ENCODE data around the gene FNDC10. TPM values are rescaled to one million over a fixed set of nuclear protein-coding genes. Genes with fewer than 3 reads are reported as not detected.

FNDC10 gene
- total and polyA plus RNA-seq, 10 donors = 2.2 to 8.8 (median 4.6) TPM

GRCh38 chr1:1554926-1555915 lies 44.7 kb downstream of the FNDC10 start:
- Histone ChIP-seq H3K4me3 (no peak overlapping the region), H3K9me3 (no peaks in the 10 kb centered on the region), H3K27me3 (replicated peaks in 1 of 7) (no peaks in the 10 kb centered on the region), H3K4me1 (peaks cover 0 to 31% (median 3%) of the 10 kb centered on the region in 6 donors), H3K36me3 (peaks cover 0 to 52% (median 3%) of the 10 kb centered on the region in 6 donors), H3K27ac (peak overlapping the region in 1 of 8 donors; percentile 24)
- WGBS, 5 donors = 70 to 89% (median 82%) methylated on average over 23 to 31 of the region's 31 CpGs
- DNase-seq = no peak
- TF ChIP-seq POLR2A (IDR thresholded peaks at IDR 0.05) (no peak), CTCF (IDR thresholded peaks at IDR 0.05 in 8 of 11, conservative IDR thresholded peaks at IDR 0.05 in 3 of 11) (no peak), POLR2AphosphoS5 (IDR thresholded peaks at IDR 0.05) (peak; percentile 34 to 76 (median 50))
- intact Hi-C loops (cut with DNase I; ENCODE audit: low total_unique reads) = no loop called here

GRCh38 chr1:1554550-1554925 lies 45.4 kb downstream of the FNDC10 start:
- 81 to 94% (median 86%) methylated on average over 7 to 13 of the region's 13 CpGs for WGBS, 5 donors
- DNase-seq = no peak
- peak in 2 of 3 donors; percentile 50 to 75 for TF ChIP-seq POLR2AphosphoS5 (IDR thresholded peaks at IDR 0.05)
- TF ChIP-seq POLR2A (IDR thresholded peaks at IDR 0.05) = no peak
- Histone ChIP-seq H3K27me3 (replicated peaks in 1 of 7) (no peaks in the 10 kb centered on the region), H3K27ac (peak overlapping the region in 1 of 8 donors; percentile 24), H3K4me3 (no peak overlapping the region), H3K9me3 (no peaks in the 10 kb centered on the region), H3K36me3 (peaks cover 0 to 45% (median 0%) of the 10 kb centered on the region in 6 donors), H3K4me1 (peaks cover 0 to 33% (median 3%) of the 10 kb centered on the region in 6 donors)
- intact Hi-C loops (cut with DNase I; ENCODE audit: low total_unique reads) = no loop called here

- 85 to 91% (median 88%) methylated on average over 29 to 35 of the region's 35 CpGs for WGBS, 5 donors
- no peak overlapping the region for H3K4me3 ChIP-seq
- H3K9me3 ChIP-seq = no peaks in the 10 kb centered on the region
- no peaks in the 10 kb centered on the region for H3K27me3 ChIP-seq (replicated peaks in 1 of 7)
- DNase-seq = no peak
- intact Hi-C loops (cut with DNase I; ENCODE audit: low total_unique reads) = no loop called here
- TF ChIP-seq CTCF (IDR thresholded peaks at IDR 0.05 in 8 of 11, conservative IDR thresholded peaks at IDR 0.05 in 3 of 11) = no peak
- peak in 2 of 3 donors; percentile 12 to 18 for TF ChIP-seq POLR2AphosphoS5 (IDR thresholded peaks at IDR 0.05)
- H3K4me1 ChIP-seq = peaks cover 0 to 30% (median 3%) of the 10 kb centered on the region in 6 donors
- H3K36me3 ChIP-seq = peaks cover 0 to 39% (median 0%) of the 10 kb centered on the region in 6 donors
- no peak overlapping the region for H3K27ac ChIP-seq
These were observed 46.0 kb downstream of the FNDC10 start for GRCh38 chr1:1553821-1554494.

GRCh38 chr1:1552263-1552639 lies 47.7 kb downstream of the FNDC10 start:
- Histone ChIP-seq H3K4me3 (no peak overlapping the region), H3K27ac (no peak overlapping the region), H3K27me3 (replicated peaks in 1 of 7) (no peaks in the 10 kb centered on the region), H3K36me3 (peaks cover 0 to 56% (median 0%) of the 10 kb centered on the region in 6 donors), H3K9me3 (no peaks in the 10 kb centered on the region), H3K4me1 (peaks cover 0 to 25% (median 3%) of the 10 kb centered on the region in 6 donors)
- DNase-seq = no peak
- 83 to 94% (median 88%) methylated on average over 10 of the region's 10 CpGs for WGBS, 5 donors
- intact Hi-C loops (cut with DNase I; ENCODE audit: low total_unique reads) = no loop called here
- TF ChIP-seq POLR2AphosphoS5 (IDR thresholded peaks at IDR 0.05) = peak in 1 of 3 donors; percentile 53
- no peak for TF ChIP-seq CTCF (IDR thresholded peaks at IDR 0.05 in 8 of 11, conservative IDR thresholded peaks at IDR 0.05 in 3 of 11)
